Endothelial cell of umbilical vein (primary cell): ENCODE measurements around the gene DENND2A. TPM values are rescaled to one million over a fixed set of nuclear protein-coding genes. Genes with fewer than 3 reads are reported as not detected.

ENCODE experiments used
- BruUV-seq: library from RNA; stranded (reverse); fragments of 400-500 nt; replicated peaks from 2 replicates; lab custom pipeline; 2021; lab: Mats Ljungman, UMichigan
- CTCF ChIA-PET: fragments of 300-600, 350-600 bp; sonication (Branson Sonifier 250); formaldehyde crosslinking; loops from one replicate; lab custom pipeline; 2021; ENCODE audit warnings: antibody characterized with exemption, inconsistent platforms; lab: Charles Lee
- POLR2A ChIA-PET: fragments of 300-600, 350-600 bp; sonication (Branson Sonifier 250); formaldehyde crosslinking; loops from one replicate; lab custom pipeline; 2021; ENCODE audit warnings: antibody characterized with exemption, inconsistent platforms; lab: Charles Lee
- DNase-seq: peaks from one replicate; pipeline ENCODE4 v3.0.0-alpha.2; 2011; ENCODE audit warnings: low read depth, low spot score
- FAIRE-seq: peaks from 2 replicates; lab custom pipeline; 2011; peaks lifted over from hg19 to GRCh38; lab: Jason Lieb, UNC
- H2AFZ ChIP-seq: 2 replicates; pipeline ENCODE4 v1.6.0; 2012; ENCODE audit warnings: low read depth, low read length, control low read depth, inconsistent platforms
- H3K27ac ChIP-seq: 2 replicates; pipeline ENCODE4 v1.5.1; 2011; ENCODE audit warnings: low read depth, mild to moderate bottlenecking, control low read depth, low read length, moderate library complexity; ENCODE audit not compliant: insufficient read depth
- H3K27me3 ChIP-seq, 2 experiments: 2 replicates each; pipeline versions ENCODE4 v1.6.0 to v1.6.1; 2011; ENCODE audit warnings: low read length in 2 of 2, mixed read lengths in 1 of 2; ENCODE audit not compliant: control insufficient read depth in 2 of 2, insufficient read depth in 2 of 2
- H3K36me3 ChIP-seq, 2 experiments: 2 replicates in 1 of 2; 3 replicates in 1 of 2; pipeline ENCODE4 v1.5.1; 2011; ENCODE audit warnings: low read length in 2 of 2, mild to moderate bottlenecking in 1 of 2, moderate library complexity in 1 of 2; ENCODE audit not compliant: control insufficient read depth in 2 of 2, insufficient read depth in 2 of 2; ENCODE audit errors: extremely low read depth in 1 of 2
- H3K4me1 ChIP-seq: 3 replicates; pipeline ENCODE4 v1.5.1; 2011; ENCODE audit warnings: mild to moderate bottlenecking, low read length; ENCODE audit not compliant: control insufficient read depth, insufficient read depth; ENCODE audit errors: extremely low read depth
- H3K4me2 ChIP-seq: 2 replicates; pipeline ENCODE4 v1.6.1; 2011; ENCODE audit warnings: low read length, control low read depth, mixed read lengths; ENCODE audit not compliant: insufficient read depth
- H3K4me3 ChIP-seq, 3 experiments: fragments of 200-600 bp in 1 of 3; sonication (generic), shearing (Covaris generic) in 1 of 3; replicated peaks in 1 of 3; 2 replicates each; pipeline ENCODE4 v1.5.1; 2011 to 2016; ENCODE audit warnings: control low read depth in 3 of 3, low read length in 3 of 3, mild to moderate bottlenecking in 2 of 3, inconsistent platforms in 1 of 3, low read depth in 1 of 3, moderate library complexity in 1 of 3; ENCODE audit not compliant: insufficient read depth in 1 of 3
- H3K79me2 ChIP-seq: 2 replicates; pipeline ENCODE4 v1.6.0; 2012; ENCODE audit warnings: low read length, inconsistent platforms; ENCODE audit not compliant: control insufficient read depth, insufficient read depth
- H3K9ac ChIP-seq: replicated peaks from 2 replicates; pipeline ENCODE3; 2011; ENCODE audit warnings: low read length, control low read depth; ENCODE audit not compliant: insufficient read depth; ENCODE audit errors: extremely low read depth
- H3K9me1 ChIP-seq: replicated peaks from 3 replicates; pipeline ENCODE4 v1.6.0; 2011; ENCODE audit warnings: mild to moderate bottlenecking, low read length; ENCODE audit not compliant: control insufficient read depth, insufficient read depth; ENCODE audit errors: extremely low read depth
- H3K9me3 ChIP-seq: replicated peaks from 2 replicates; pipeline ENCODE4 v1.5.1; 2012; ENCODE audit warnings: low read length, inconsistent platforms; ENCODE audit not compliant: control insufficient read depth, insufficient read depth
- H4K20me1 ChIP-seq: replicated peaks from 2 replicates; pipeline ENCODE3; 2011; ENCODE audit warnings: mild to moderate bottlenecking, low read length; ENCODE audit not compliant: control insufficient read depth, insufficient read depth; ENCODE audit errors: extremely low read depth
- CTCF ChIP-seq, 2 donors: IDR thresholded peaks; 1 replicate in 1 of 2; 2 replicates in 1 of 2; pipeline ENCODE4 v1.5.1; 2011; ENCODE audit warnings: low read length in 2 of 2, mild to moderate bottlenecking in 2 of 2, moderate library complexity in 2 of 2, control low read depth in 1 of 2, inconsistent platforms in 1 of 2, low read depth in 1 of 2; ENCODE audit not compliant: insufficient read depth in 1 of 2; ENCODE audit errors: extremely low read depth in 1 of 2
- EZH2 ChIP-seq: IDR thresholded peaks from 2 replicates; pipeline ENCODE4 v1.6.1; 2012; ENCODE audit warnings: borderline replicate concordance, low read depth, mild to moderate bottlenecking, moderate library complexity, low read length, inconsistent platforms; ENCODE audit not compliant: severe bottlenecking
- FOS ChIP-seq: IDR thresholded peaks from 2 replicates; pipeline ENCODE4 v1.6.1; 2011; ENCODE audit warnings: mild to moderate bottlenecking, low read length, moderate library complexity, borderline replicate concordance; ENCODE audit not compliant: insufficient read depth
- GATA2 ChIP-seq: IDR thresholded peaks from 2 replicates; pipeline ENCODE4 v1.7.0; 2011; ENCODE audit warnings: low read depth, mild to moderate bottlenecking, moderate library complexity, mixed read lengths, low read length; ENCODE audit not compliant: insufficient read length, insufficient read depth
- JUN ChIP-seq: IDR thresholded peaks from 2 replicates; pipeline ENCODE4 v1.6.1; 2011; ENCODE audit warnings: borderline replicate concordance, low read depth; ENCODE audit not compliant: insufficient read length, insufficient read depth
- MAX ChIP-seq: IDR thresholded peaks from 2 replicates; pipeline ENCODE4 v1.6.1; 2011; ENCODE audit not compliant: insufficient read depth, insufficient read length
- MYC ChIP-seq: IDR thresholded peaks from one replicate; pipeline ENCODE4 v1.6.1; 2011; ENCODE audit warnings: mild to moderate bottlenecking, low read depth, low read length
- POLR2A ChIP-seq: IDR thresholded peaks from 2 replicates; pipeline ENCODE4 v1.6.1; 2012; ENCODE audit warnings: low read depth, mild to moderate bottlenecking, control low read depth, low read length
- POLR2AphosphoS5 ChIP-seq: IDR thresholded peaks from 2 replicates; pipeline ENCODE4 v1.6.1; 2012; ENCODE audit warnings: low read depth, mild to moderate bottlenecking, control low read depth, low read length, moderate library complexity; ENCODE audit not compliant: insufficient read depth
- dilution Hi-C: fragments of 300-500 bp; cut with MboI; formaldehyde crosslinking; loops from one replicate; pipeline ENCODE4 v1.15.0; 2019; ENCODE audit warnings: low sequenced_read_pairs; ENCODE audit not compliant: extremely low pct_ligation_motif_present
- intact Hi-C: fragments of 100-400 bp; cut with micrococcal nuclease; formaldehyde crosslinking; loops from one replicate; pipeline ENCODE4 v1.10.0; 2022
- polyA plus RNA-seq, 4 experiments: library from polyadenylated mRNA; depleted of rRNA in 3 of 4; stranded (reverse) in 3 of 4; unstranded in 1 of 4; fragments of >200 nt; gene quantifications; 2 replicates each; pipeline versions ENCODE4 v1.2.1 to v1.2.3, GENCODE V29; 2011 to 2012; ENCODE audit warnings: missing spikeins in 1 of 4
- total RNA-seq: library from RNA; stranded (reverse); gene quantifications from 2 replicates; pipeline ENCODE4 v1.2.3, GENCODE V29; 2021

DENND2A gene
- total and polyA plus RNA-seq, 2 donors (not counting 3 experiments of a cell fraction or from before 2014, with no cell fraction given) = 0.33 TPM; not detected in 1

DNA sequence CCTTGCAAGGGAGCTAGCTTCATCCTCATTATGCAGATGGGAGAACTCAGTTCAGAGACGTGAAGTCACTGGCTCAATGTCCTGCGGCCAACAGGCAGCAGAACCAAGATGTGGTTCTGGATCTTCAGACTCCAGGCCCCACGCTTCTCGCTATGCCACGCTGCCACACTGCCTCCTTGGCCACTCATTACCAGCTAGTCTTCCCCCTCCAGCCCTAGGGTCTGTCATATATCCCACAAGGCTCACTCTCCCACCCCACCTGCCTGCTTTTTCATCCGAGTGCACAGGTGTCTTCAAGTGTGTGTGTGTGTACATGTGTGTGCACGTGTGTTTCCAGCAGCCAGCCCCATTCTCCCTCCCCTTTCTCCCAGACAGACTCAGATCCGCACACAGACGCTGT lies 53.4 kb downstream of the DENND2A start:
- BruUV-seq = no TSS peak

More for the DNA sequence above, 53.4 kb downstream of the DENND2A start:
- no peak for TF ChIP-seq MAX
- TF ChIP-seq MYC = no peak
- TF ChIP-seq GATA2 = no peak
- TF ChIP-seq POLR2AphosphoS5 = no peak
- no peak for TF ChIP-seq JUN
- TF ChIP-seq FOS = no peak
- no peak for TF ChIP-seq CTCF (IDR thresholded peaks at IDR 0.05; ENCODE audit: extremely low read depth in 1 of 2, insufficient read depth in 1 of 2, low read depth in 1 of 2, low read length in 2 of 2)
- no peak for TF ChIP-seq EZH2
- TF ChIP-seq POLR2A = no peak
- Histone ChIP-seq H3K27ac (no peak overlapping the region), H3K36me3 (no peaks in the 10 kb centered on the region), H3K4me1 (no peaks in the 10 kb centered on the region), H4K20me1 (no peaks in the 10 kb centered on the region), H3K4me3 (no peak overlapping the region), H3K9ac (no peak overlapping the region), H3K9me3 (no peaks in the 10 kb centered on the region), H3K4me2 (no peak overlapping the region), H3K79me2 (no peaks in the 10 kb centered on the region), H2AFZ (no peak overlapping the region), H3K9me1 (no peaks in the 10 kb centered on the region), H3K27me3 (no peaks in the 10 kb centered on the region)
- intact Hi-C loops (no loop called here), dilution Hi-C loops (no loop called here)
- DNase-seq = no peak
- ChIA-PET CTCF (no interaction called here), POLR2A (no interaction called here)
- no peak for FAIRE-seq
